HCT116 (cell line): ENCODE data around the gene GRHPR.

ENCODE experiments used
- CTCF ChIP-seq, 3 experiments: fragments of 200-600 bp in 1 of 3; sonication (generic) in 1 of 3; IDR thresholded peaks in 2 of 3; conservative IDR thresholded peaks in 1 of 3; 2 replicates each; pipeline ENCODE4 v1.5.1; 2012 to 2017; ENCODE audit warnings: low read depth in 2 of 3, low read length in 2 of 3, antibody characterized with exemption in 1 of 3, borderline replicate concordance in 1 of 3, control low read depth in 1 of 3, mild to moderate bottlenecking in 1 of 3, mixed read lengths in 1 of 3, mixed run types in 1 of 3, moderate library complexity in 1 of 3; ENCODE audit not compliant: insufficient read depth in 1 of 3
- EZH2 ChIP-seq: fragments of 200-600 bp; sonication (generic); IDR thresholded peaks from 2 replicates; pipeline ENCODE4 v1.6.1; 2017; ENCODE audit warnings: antibody characterized with exemption, mixed run types
- POLR2A ChIP-seq: IDR thresholded peaks from 2 replicates; pipeline ENCODE4 v1.7.0; 2011; ENCODE audit warnings: borderline replicate concordance; ENCODE audit not compliant: insufficient read depth, insufficient read length; ENCODE audit errors: extremely low read depth
- YY1 ChIP-seq: IDR thresholded peaks from 2 replicates; pipeline ENCODE4 v1.6.1; 2011; ENCODE audit warnings: low read length, low read depth, moderate library complexity, mild to moderate bottlenecking; ENCODE audit not compliant: insufficient replicate concordance; ENCODE audit errors: extremely low read depth

GRCh38 chr9:37378613-37379004 is 43.9 kb upstream of the GRHPR start:
- no peak for TF ChIP-seq CTCF (IDR thresholded peaks at IDR 0.05 in 2 of 3, conservative IDR thresholded peaks at IDR 0.05 in 1 of 3; ENCODE audit: borderline replicate concordance in 1 of 3, insufficient read depth in 1 of 3, low read depth in 2 of 3, low read length in 2 of 3)
- TF ChIP-seq POLR2A = no peak
- TF ChIP-seq YY1 = no peak
- no peak for TF ChIP-seq EZH2
